Endothelial cell of umbilical vein (primary cell): Measurements from ENCODE around the gene AEBP1. TPM values are rescaled to one million over a fixed set of nuclear protein-coding genes. Genes with fewer than 3 reads are reported as not detected.
A peak's percentile ranks its signal among the peaks of the same experiment; 100 is the strongest.

ENCODE experiments used
- BruUV-seq: library from RNA; stranded (reverse); fragments of 400-500 nt; replicated peaks from 2 replicates; lab custom pipeline; 2021; lab: Mats Ljungman, UMichigan
- CTCF ChIA-PET: fragments of 300-600, 350-600 bp; sonication (Branson Sonifier 250); formaldehyde crosslinking; loops from one replicate; lab custom pipeline; 2021; ENCODE audit warnings: antibody characterized with exemption, inconsistent platforms; lab: Charles Lee
- POLR2A ChIA-PET: fragments of 300-600, 350-600 bp; sonication (Branson Sonifier 250); formaldehyde crosslinking; loops from one replicate; lab custom pipeline; 2021; ENCODE audit warnings: antibody characterized with exemption, inconsistent platforms; lab: Charles Lee
- DNase-seq: peaks from one replicate; pipeline ENCODE4 v3.0.0-alpha.2; 2011; ENCODE audit warnings: low read depth, low spot score
- FAIRE-seq: peaks from 2 replicates; lab custom pipeline; 2011; peaks lifted over from hg19 to GRCh38; lab: Jason Lieb, UNC
- H2AFZ ChIP-seq: 2 replicates; pipeline ENCODE4 v1.6.0; 2012; ENCODE audit warnings: low read depth, low read length, control low read depth, inconsistent platforms
- H3K27ac ChIP-seq: 2 replicates; pipeline ENCODE4 v1.5.1; 2011; ENCODE audit warnings: low read depth, mild to moderate bottlenecking, control low read depth, low read length, moderate library complexity; ENCODE audit not compliant: insufficient read depth
- H3K27me3 ChIP-seq, 2 experiments: 2 replicates each; pipeline versions ENCODE4 v1.6.0 to v1.6.1; 2011; ENCODE audit warnings: low read length in 2 of 2, mixed read lengths in 1 of 2; ENCODE audit not compliant: control insufficient read depth in 2 of 2, insufficient read depth in 2 of 2
- H3K36me3 ChIP-seq, 2 experiments: 2 replicates in 1 of 2; 3 replicates in 1 of 2; pipeline ENCODE4 v1.5.1; 2011; ENCODE audit warnings: low read length in 2 of 2, mild to moderate bottlenecking in 1 of 2, moderate library complexity in 1 of 2; ENCODE audit not compliant: control insufficient read depth in 2 of 2, insufficient read depth in 2 of 2; ENCODE audit errors: extremely low read depth in 1 of 2
- H3K4me1 ChIP-seq: 3 replicates; pipeline ENCODE4 v1.5.1; 2011; ENCODE audit warnings: mild to moderate bottlenecking, low read length; ENCODE audit not compliant: control insufficient read depth, insufficient read depth; ENCODE audit errors: extremely low read depth
- H3K4me2 ChIP-seq: 2 replicates; pipeline ENCODE4 v1.6.1; 2011; ENCODE audit warnings: low read length, control low read depth, mixed read lengths; ENCODE audit not compliant: insufficient read depth
- H3K4me3 ChIP-seq, 3 experiments: fragments of 200-600 bp in 1 of 3; sonication (generic), shearing (Covaris generic) in 1 of 3; replicated peaks in 1 of 3; 2 replicates each; pipeline ENCODE4 v1.5.1; 2011 to 2016; ENCODE audit warnings: control low read depth in 3 of 3, low read length in 3 of 3, mild to moderate bottlenecking in 2 of 3, inconsistent platforms in 1 of 3, low read depth in 1 of 3, moderate library complexity in 1 of 3; ENCODE audit not compliant: insufficient read depth in 1 of 3
- H3K79me2 ChIP-seq: 2 replicates; pipeline ENCODE4 v1.6.0; 2012; ENCODE audit warnings: low read length, inconsistent platforms; ENCODE audit not compliant: control insufficient read depth, insufficient read depth
- H3K9ac ChIP-seq: replicated peaks from 2 replicates; pipeline ENCODE3; 2011; ENCODE audit warnings: low read length, control low read depth; ENCODE audit not compliant: insufficient read depth; ENCODE audit errors: extremely low read depth
- H3K9me1 ChIP-seq: replicated peaks from 3 replicates; pipeline ENCODE4 v1.6.0; 2011; ENCODE audit warnings: mild to moderate bottlenecking, low read length; ENCODE audit not compliant: control insufficient read depth, insufficient read depth; ENCODE audit errors: extremely low read depth
- H3K9me3 ChIP-seq: replicated peaks from 2 replicates; pipeline ENCODE4 v1.5.1; 2012; ENCODE audit warnings: low read length, inconsistent platforms; ENCODE audit not compliant: control insufficient read depth, insufficient read depth
- H4K20me1 ChIP-seq: replicated peaks from 2 replicates; pipeline ENCODE3; 2011; ENCODE audit warnings: mild to moderate bottlenecking, low read length; ENCODE audit not compliant: control insufficient read depth, insufficient read depth; ENCODE audit errors: extremely low read depth
- CTCF ChIP-seq, 2 donors: IDR thresholded peaks; 1 replicate in 1 of 2; 2 replicates in 1 of 2; pipeline ENCODE4 v1.5.1; 2011; ENCODE audit warnings: low read length in 2 of 2, mild to moderate bottlenecking in 2 of 2, moderate library complexity in 2 of 2, control low read depth in 1 of 2, inconsistent platforms in 1 of 2, low read depth in 1 of 2; ENCODE audit not compliant: insufficient read depth in 1 of 2; ENCODE audit errors: extremely low read depth in 1 of 2
- EZH2 ChIP-seq: IDR thresholded peaks from 2 replicates; pipeline ENCODE4 v1.6.1; 2012; ENCODE audit warnings: borderline replicate concordance, low read depth, mild to moderate bottlenecking, moderate library complexity, low read length, inconsistent platforms; ENCODE audit not compliant: severe bottlenecking
- FOS ChIP-seq: IDR thresholded peaks from 2 replicates; pipeline ENCODE4 v1.6.1; 2011; ENCODE audit warnings: mild to moderate bottlenecking, low read length, moderate library complexity, borderline replicate concordance; ENCODE audit not compliant: insufficient read depth
- GATA2 ChIP-seq: IDR thresholded peaks from 2 replicates; pipeline ENCODE4 v1.7.0; 2011; ENCODE audit warnings: low read depth, mild to moderate bottlenecking, moderate library complexity, mixed read lengths, low read length; ENCODE audit not compliant: insufficient read length, insufficient read depth
- JUN ChIP-seq: IDR thresholded peaks from 2 replicates; pipeline ENCODE4 v1.6.1; 2011; ENCODE audit warnings: borderline replicate concordance, low read depth; ENCODE audit not compliant: insufficient read length, insufficient read depth
- MAX ChIP-seq: IDR thresholded peaks from 2 replicates; pipeline ENCODE4 v1.6.1; 2011; ENCODE audit not compliant: insufficient read depth, insufficient read length
- MYC ChIP-seq: IDR thresholded peaks from one replicate; pipeline ENCODE4 v1.6.1; 2011; ENCODE audit warnings: mild to moderate bottlenecking, low read depth, low read length
- POLR2A ChIP-seq: IDR thresholded peaks from 2 replicates; pipeline ENCODE4 v1.6.1; 2012; ENCODE audit warnings: low read depth, mild to moderate bottlenecking, control low read depth, low read length
- POLR2AphosphoS5 ChIP-seq: IDR thresholded peaks from 2 replicates; pipeline ENCODE4 v1.6.1; 2012; ENCODE audit warnings: low read depth, mild to moderate bottlenecking, control low read depth, low read length, moderate library complexity; ENCODE audit not compliant: insufficient read depth
- dilution Hi-C: fragments of 300-500 bp; cut with MboI; formaldehyde crosslinking; loops from one replicate; pipeline ENCODE4 v1.15.0; 2019; ENCODE audit warnings: low sequenced_read_pairs; ENCODE audit not compliant: extremely low pct_ligation_motif_present
- intact Hi-C: fragments of 100-400 bp; cut with micrococcal nuclease; formaldehyde crosslinking; loops from one replicate; pipeline ENCODE4 v1.10.0; 2022
- polyA plus RNA-seq, 4 experiments: library from polyadenylated mRNA; depleted of rRNA in 3 of 4; stranded (reverse) in 3 of 4; unstranded in 1 of 4; fragments of >200 nt; gene quantifications; 2 replicates each; pipeline versions ENCODE4 v1.2.1 to v1.2.3, GENCODE V29; 2011 to 2012; ENCODE audit warnings: missing spikeins in 1 of 4
- total RNA-seq: library from RNA; stranded (reverse); gene quantifications from 2 replicates; pipeline ENCODE4 v1.2.3, GENCODE V29; 2021

AEBP1 gene
- total and polyA plus RNA-seq, 2 donors (not counting 3 experiments of a cell fraction or from before 2014, with no cell fraction given), result 20.6 to 48.0 TPM

- Histone ChIP-seq H3K36me3 (peaks cover 0 to 19% of the 10 kb centered on the region in 2 experiments), H3K79me2 (no peaks in the 10 kb centered on the region), H3K9me3 (no peaks in the 10 kb centered on the region), H3K9me1 (no peaks in the 10 kb centered on the region), H3K4me2 (peak overlapping the region; percentile 23), H3K27ac (peak overlapping the region; percentile 95), H3K27me3 (no peaks in the 10 kb centered on the region), H3K4me3 (no peak overlapping the region), H3K4me1 (peaks cover 27% of the 10 kb centered on the region), H3K9ac (peak overlapping the region; percentile 57), H2AFZ (peak overlapping the region; percentile 30), H4K20me1 (no peaks in the 10 kb centered on the region)
- TSS peak; percentile 88 for BruUV-seq
- dilution Hi-C loops (no loop called here), intact Hi-C loops (loop anchor here (5.0 kb wide), 2 partner anchors 183 to 418 kb away; partner anchors contain the start of gene NUDCD3)
- ChIA-PET POLR2A (no interaction called here), CTCF (interaction anchor here (1.3 kb wide), 2 partner anchors 9 to 15 kb away, joined by 3 to 4 read pairs; partner anchors contain the start of gene PGAM2)
- no peak for FAIRE-seq
- DNase-seq, result no peak
- no peak for TF ChIP-seq CTCF (IDR thresholded peaks at IDR 0.05; ENCODE audit: extremely low read depth in 1 of 2, insufficient read depth in 1 of 2, low read depth in 1 of 2, low read length in 2 of 2)
- no peak for TF ChIP-seq MAX
- TF ChIP-seq POLR2A, result no peak
- TF ChIP-seq MYC, result no peak
- TF ChIP-seq POLR2AphosphoS5, result no peak
- no peak for TF ChIP-seq FOS
- TF ChIP-seq JUN, result no peak
- TF ChIP-seq GATA2, result no peak
- no peak for TF ChIP-seq EZH2
These were observed 29.8 kb upstream of the AEBP1 start for GRCh38 chr7:44074349-44074695.
